Hematopoietic multipotent progenitor cell treated with erythropoietin and hydrocortisone succinate and interleukin-3 and kit ligand, for 6 days (in vitro differentiated cells): ENCODE data around the gene CSTF2.

ENCODE experiments used
- DNase-seq: peaks from one replicate; pipeline ENCODE4 v3.0.0-alpha.2; 2015

CSTF2 gene

DNA sequence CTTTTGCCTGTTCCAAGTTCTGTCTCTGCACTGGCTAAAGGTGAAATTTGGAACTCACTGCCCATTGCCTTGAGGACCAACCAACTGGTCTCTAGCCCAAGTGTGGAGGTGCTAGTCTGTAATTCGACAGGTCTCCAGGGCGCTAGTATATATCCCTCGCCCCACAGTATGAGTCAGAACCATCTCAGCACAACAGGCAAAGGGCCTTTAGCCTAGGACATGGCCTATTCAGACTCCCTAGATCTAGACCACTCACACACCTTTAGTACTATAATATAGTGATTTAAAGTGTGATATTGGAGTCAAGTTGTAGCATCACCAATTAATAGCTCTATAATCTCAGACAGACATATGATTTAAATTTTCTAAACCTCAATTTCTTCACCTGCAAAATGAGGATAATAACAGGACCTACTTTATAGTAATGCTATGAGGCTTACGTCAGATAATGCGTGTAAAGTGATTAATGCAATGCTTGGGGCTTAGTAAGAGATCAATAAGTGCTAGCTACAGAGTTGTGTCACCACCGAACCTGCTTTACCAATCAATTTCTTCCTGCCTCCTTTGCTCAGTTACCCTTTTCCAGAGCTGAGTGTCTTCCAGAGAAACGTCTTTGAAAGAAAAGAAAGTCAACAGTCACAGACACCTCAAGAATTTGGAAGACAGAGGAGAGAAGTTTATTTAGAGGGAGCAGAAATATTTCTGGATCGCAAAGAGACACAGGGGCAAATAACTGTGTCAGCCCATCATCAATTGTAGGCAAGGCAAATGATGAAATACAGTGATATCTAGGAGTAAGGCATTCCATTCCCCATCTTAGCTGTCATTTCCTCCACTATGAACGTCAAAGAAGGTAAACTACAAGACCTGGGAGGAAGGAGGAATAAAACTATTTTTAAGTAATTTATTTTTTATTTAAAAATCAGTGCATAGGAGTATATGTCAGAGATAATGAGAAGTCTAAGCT lies 51.7 kb downstream of the CSTF2 start:
- no peak for DNase-seq

DNA sequence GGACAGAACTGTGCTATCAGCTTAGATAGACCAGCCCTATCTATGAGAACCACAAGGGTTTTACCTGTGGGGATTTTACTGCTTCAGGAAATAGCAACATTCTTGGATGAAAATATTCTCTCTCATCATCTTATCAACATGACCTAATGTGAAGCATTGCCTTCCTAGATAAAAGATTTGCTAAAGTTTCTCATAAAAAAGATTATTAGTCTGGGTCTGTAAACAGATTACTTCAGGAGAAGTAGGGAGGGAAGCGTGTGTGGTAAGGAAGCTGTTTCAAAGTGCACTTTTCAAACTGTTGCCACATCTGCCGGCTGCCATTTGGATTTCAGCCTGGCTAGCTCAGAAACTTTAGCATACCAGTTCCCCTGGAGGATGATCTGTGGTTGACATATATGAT lies 54.1 kb downstream of the CSTF2 start, which contains the start of gene NOX1:
Gene NOX1, minus strand, starts transcription at position 35 of the 400 bp plus-strand sequence. CDS start 220 bp downstream, outside the sequence.
- no peak for DNase-seq

DNA sequence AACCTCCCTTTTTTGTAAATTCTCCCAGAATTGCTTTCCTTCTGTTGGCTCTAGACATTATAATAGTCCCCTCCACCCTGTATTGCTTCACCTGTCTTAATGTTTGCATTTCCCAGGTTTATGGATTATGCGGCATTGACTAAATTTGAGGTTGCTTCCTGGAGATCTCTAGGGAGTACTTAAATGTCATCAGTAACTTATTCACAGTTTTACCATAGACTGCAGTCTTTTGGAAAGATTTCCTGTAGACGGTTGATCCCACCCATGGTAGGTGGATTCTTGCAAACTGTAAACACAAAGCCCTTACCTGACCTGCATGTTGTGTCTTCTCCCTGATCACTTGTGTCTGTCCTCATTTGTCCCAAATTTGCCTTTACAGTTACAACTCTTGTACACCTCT lies 60.2 kb downstream of the CSTF2 start:
- DNase-seq: no peak

DNA sequence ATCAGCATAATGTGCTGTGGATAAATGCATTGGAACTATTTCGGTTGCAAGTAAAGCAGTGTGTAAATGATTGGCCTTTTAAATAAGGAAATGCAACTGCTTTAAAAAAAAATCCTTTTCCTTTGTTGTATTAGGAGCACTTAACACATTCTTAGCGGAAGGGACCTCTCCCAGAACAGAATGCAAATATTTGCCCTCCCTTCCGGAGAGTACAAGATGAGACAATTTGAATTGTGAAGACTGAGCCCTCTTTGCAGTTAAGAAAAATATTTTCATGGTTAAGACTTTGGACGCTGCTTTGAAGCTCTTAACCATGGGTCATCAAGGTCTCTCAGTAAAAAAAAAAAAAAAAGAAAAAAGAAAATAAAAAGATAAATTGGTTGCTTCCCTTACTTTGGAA lies 63.5 kb downstream of the CSTF2 start:
- no peak for DNase-seq
